ENCODE measurements around the gene BAMBI. TPM values are rescaled to one million over a fixed set of nuclear protein-coding genes. Genes with fewer than 3 reads are reported as not detected.
A peak's percentile ranks its signal among the peaks of the same experiment; 100 is the strongest.

The BAMBI gene
- total RNA-seq, 3 donors from 2014 or later (not counting 1 experiment from before 2014, with no cell fraction given): 0.70 to 0.95 (median 0.94) TPM

DNA sequence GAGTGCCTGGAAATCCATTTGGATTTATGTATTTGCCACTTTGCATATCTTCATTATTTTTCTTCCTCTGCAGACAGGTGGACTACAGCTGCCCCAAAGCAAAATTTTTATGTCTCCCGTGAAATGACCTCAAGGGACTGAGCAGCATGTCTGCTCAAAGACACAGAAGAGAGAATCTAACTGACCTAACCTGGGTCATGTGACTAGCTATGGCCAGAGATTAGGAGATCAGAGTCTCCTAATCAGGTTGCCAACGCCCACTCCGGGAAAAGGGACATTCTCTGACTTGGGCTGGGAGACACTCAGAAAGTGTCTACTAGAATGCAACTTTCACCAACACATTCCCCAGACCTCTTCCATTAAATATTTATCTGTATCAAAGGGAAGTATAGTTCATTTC, 2.5 kb upstream of the BAMBI start:
- TF ChIP-seq, protein P1, sequence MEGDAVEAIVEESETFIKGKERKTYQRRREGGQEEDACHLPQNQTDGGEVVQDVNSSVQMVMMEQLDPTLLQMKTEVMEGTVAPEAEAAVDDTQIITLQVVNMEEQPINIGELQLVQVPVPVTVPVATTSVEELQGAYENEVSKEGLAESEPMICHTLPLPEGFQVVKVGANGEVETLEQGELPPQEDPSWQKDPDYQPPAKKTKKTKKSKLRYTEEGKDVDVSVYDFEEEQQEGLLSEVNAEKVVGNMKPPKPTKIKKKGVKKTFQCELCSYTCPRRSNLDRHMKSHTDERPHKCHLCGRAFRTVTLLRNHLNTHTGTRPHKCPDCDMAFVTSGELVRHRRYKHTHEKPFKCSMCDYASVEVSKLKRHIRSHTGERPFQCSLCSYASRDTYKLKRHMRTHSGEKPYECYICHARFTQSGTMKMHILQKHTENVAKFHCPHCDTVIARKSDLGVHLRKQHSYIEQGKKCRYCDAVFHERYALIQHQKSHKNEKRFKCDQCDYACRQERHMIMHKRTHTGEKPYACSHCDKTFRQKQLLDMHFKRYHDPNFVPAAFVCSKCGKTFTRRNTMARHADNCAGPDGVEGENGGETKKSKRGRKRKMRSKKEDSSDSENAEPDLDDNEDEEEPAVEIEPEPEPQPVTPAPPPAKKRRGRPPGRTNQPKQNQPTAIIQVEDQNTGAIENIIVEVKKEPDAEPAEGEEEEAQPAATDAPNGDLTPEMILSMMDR (IDR thresholded peaks at IDR 0.05): no peak
- peaks cover 20 to 21% of the 10 kb centered on the region in 2 donors for H3K4me1 Mint-ChIP-seq
- peaks cover 25% of the 10 kb centered on the region for H3K4me1 ChIP-seq (ENCODE audit: control insufficient read depth, insufficient read depth, low read length)
- H3K27me3 ChIP-seq (ENCODE audit: control insufficient read depth, insufficient read depth, low read length): peaks cover 34% of the 10 kb centered on the region
- no peak for ATAC-seq
- DNase-seq: no peak
- H3K27ac Mint-ChIP-seq: no peak overlapping the region
- H3K27me3 Mint-ChIP-seq (ENCODE audit: low read depth in 2 of 2): peaks cover 29 to 49% of the 10 kb centered on the region in 2 donors
- no peaks in the 10 kb centered on the region for H3K9me3 ChIP-seq (ENCODE audit: control insufficient read depth, insufficient read depth, low read length)
- WGBS (ENCODE audit: insufficient coverage): 81% methylated on average over 3 of the region's 3 CpGs
- H3K9me3 Mint-ChIP-seq: no peaks in the 10 kb centered on the region
- intact Hi-C loops (cut with micrococcal nuclease): no loop called here
- no peak overlapping the region for H3K4me3 Mint-ChIP-seq
- H3K36me3 ChIP-seq (ENCODE audit: control insufficient read depth, insufficient read depth, low read length): no peaks in the 10 kb centered on the region
- no peaks in the 10 kb centered on the region for H3K36me3 Mint-ChIP-seq
- H3K4me3 ChIP-seq (ENCODE audit: low read length): no peak overlapping the region
- H3K27ac ChIP-seq (ENCODE audit: low read length): no peak overlapping the region

DNA sequence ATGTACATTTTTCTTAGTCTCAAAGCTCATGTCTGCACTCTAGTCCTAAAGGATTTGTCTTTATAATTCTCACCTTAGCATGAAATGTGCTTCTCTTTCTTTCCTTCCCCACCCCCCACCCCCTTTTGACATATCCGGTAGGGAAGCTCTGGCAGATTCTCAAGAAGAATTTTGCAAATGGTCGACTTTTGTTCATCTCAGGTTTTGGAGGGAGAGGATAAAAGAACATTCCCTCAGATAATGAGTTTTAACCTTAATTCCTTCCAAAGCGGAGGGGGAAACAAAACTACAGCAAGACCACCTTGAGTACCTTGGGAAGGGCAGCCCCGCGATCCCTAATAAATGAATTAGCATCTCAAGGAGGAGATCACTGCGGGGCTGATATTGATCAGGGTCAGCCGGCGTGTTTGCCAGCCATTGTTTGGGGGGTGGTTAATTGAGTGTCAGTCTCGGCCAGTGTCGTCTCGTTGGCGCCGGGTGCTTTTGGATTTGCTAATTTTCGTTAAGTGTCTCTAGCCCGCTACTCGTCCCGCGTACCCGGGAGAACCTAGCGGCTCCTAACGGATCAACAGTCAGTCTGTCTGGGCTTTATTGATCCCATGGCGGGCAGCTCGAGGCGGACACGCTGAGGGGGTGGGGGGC, 874 bp upstream of the BAMBI start:
- ATAC-seq (no peak), DNase-seq (peak in 1 of 2 donors; percentile 43)
- H3K27me3 ChIP-seq (ENCODE audit: control insufficient read depth, insufficient read depth, low read length): peaks cover 48% of the 10 kb centered on the region
- no peaks in the 10 kb centered on the region for H3K36me3 ChIP-seq (ENCODE audit: control insufficient read depth, insufficient read depth, low read length)
- Mint-ChIP-seq H3K36me3 (no peaks in the 10 kb centered on the region), H3K27me3 (ENCODE audit: low read depth in 2 of 2) (peaks cover 37 to 55% of the 10 kb centered on the region in 2 donors), H3K4me1 (peaks cover 25 to 28% of the 10 kb centered on the region in 2 donors), H3K9me3 (no peaks in the 10 kb centered on the region), H3K27ac (peak overlapping the region in 1 of 2 donors; percentile 49), H3K4me3 (peak overlapping the region; percentile 83)
- intact Hi-C loops (cut with micrococcal nuclease): no loop called here
- no peak overlapping the region for H3K27ac ChIP-seq (ENCODE audit: low read length)
- H3K4me1 ChIP-seq (ENCODE audit: control insufficient read depth, insufficient read depth, low read length): peaks cover 29% of the 10 kb centered on the region
- no peaks in the 10 kb centered on the region for H3K9me3 ChIP-seq (ENCODE audit: control insufficient read depth, insufficient read depth, low read length)
- peak overlapping the region; percentile 37 for H3K4me3 ChIP-seq (ENCODE audit: low read length)
- TF ChIP-seq, protein P1 (IDR thresholded peaks at IDR 0.05): no peak
- WGBS (ENCODE audit: insufficient coverage): 6% methylated on average over 23 of the region's 25 CpGs

DNA sequence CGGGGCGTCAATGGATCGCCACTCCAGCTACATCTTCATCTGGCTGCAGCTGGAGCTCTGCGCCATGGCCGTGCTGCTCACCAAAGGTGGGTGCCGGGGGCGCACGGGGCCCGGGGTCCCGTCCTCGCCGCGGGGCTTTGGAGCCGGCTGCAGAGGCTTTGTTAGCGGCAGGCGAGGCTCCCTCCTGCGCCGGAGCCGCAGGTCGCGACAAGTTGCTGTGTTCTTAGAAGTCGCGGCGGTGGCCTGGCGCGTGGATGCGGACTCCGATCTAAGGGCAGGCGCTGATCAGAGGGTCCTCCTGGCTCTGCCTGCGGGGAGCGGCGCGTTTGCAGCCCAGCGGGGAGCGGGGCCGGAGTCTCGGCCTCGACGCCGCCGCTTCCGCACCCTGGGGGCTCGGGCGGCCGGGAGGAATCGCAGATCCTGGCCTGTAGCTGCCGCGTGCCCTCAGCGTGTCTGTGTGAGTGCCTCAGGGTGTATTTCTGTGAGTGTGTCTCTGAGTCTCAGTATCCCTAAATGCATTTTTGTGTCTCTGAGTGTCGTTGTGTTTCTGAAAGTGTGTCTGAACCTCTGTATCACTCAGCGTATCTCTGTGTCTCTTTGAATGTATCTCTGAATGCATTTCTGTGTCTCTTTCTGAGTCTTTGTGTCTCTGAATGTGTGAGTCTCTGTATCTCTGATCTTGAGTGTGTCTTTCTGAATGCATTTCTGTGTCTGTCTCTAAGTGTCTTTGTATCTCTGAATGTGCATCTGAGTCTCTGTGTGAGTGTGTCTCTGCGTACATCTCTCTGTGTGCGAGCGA, 766 bp downstream of the BAMBI start:
- peaks cover 25 to 28% of the 10 kb centered on the region in 2 donors for H3K4me1 Mint-ChIP-seq
- peak overlapping the region; percentile 81 for H3K4me3 Mint-ChIP-seq
- no peak for ATAC-seq
- no peaks in the 10 kb centered on the region for H3K36me3 Mint-ChIP-seq
- intact Hi-C loops (cut with micrococcal nuclease): no loop called here
- H3K9me3 Mint-ChIP-seq: no peaks in the 10 kb centered on the region
- H3K4me3 ChIP-seq (ENCODE audit: low read length): peak overlapping the region; percentile 35
- H3K36me3 ChIP-seq (ENCODE audit: control insufficient read depth, insufficient read depth, low read length): no peaks in the 10 kb centered on the region
- peak overlapping the region in 1 of 2 donors; percentile 74 for H3K27ac Mint-ChIP-seq
- peaks cover 29% of the 10 kb centered on the region for H3K4me1 ChIP-seq (ENCODE audit: control insufficient read depth, insufficient read depth, low read length)
- H3K27ac ChIP-seq (ENCODE audit: low read length): no peak overlapping the region
- DNase-seq: peak; percentile 22 to 48
- peaks cover 48% of the 10 kb centered on the region for H3K27me3 ChIP-seq (ENCODE audit: control insufficient read depth, insufficient read depth, low read length)
- peaks cover 43 to 60% of the 10 kb centered on the region in 2 donors for H3K27me3 Mint-ChIP-seq (ENCODE audit: low read depth in 2 of 2)
- H3K9me3 ChIP-seq (ENCODE audit: control insufficient read depth, insufficient read depth, low read length): no peaks in the 10 kb centered on the region
- 2% methylated on average over 54 of the region's 54 CpGs for WGBS (ENCODE audit: insufficient coverage)
- TF ChIP-seq, protein P1 (IDR thresholded peaks at IDR 0.05): no peak
